HepG2 (cell line): Measurements from ENCODE around the gene AUP1. TPM values are rescaled to one million over a fixed set of nuclear protein-coding genes. Genes with fewer than 3 reads are reported as not detected.

Source experiments
- AKNA ChIP-seq: sonication (generic); formaldehyde crosslinking; IDR thresholded peaks from 2 replicates; pipeline ENCODE4 v1.4.0; 2020; ENCODE audit warnings: missing genetic modification reagents, borderline replicate concordance
- ATF7 ChIP-seq, 2 experiments: fragments of 450-650 bp in 1 of 2; sonication (generic) in 1 of 2; formaldehyde crosslinking in 1 of 2; IDR thresholded peaks; 2 replicates each; pipeline versions ENCODE4 v1.4.0 to v1.6.1; 2016 to 2020; ENCODE audit warnings: antibody characterized with exemption in 1 of 2, mild to moderate bottlenecking in 1 of 2, missing genetic modification reagents in 1 of 2
- DZIP1 ChIP-seq: sonication (generic); formaldehyde crosslinking; IDR thresholded peaks from 2 replicates; pipeline ENCODE4 v1.5.0; 2020; ENCODE audit warnings: mild to moderate bottlenecking, missing genetic modification reagents
- E2F5 ChIP-seq: sonication (generic); formaldehyde crosslinking; conservative IDR thresholded peaks from 2 replicates; pipeline ENCODE4 v1.4.0; 2020; ENCODE audit warnings: missing genetic modification reagents
- IKZF1 ChIP-seq: fragments of 450-650 bp; IDR thresholded peaks from 2 replicates; pipeline ENCODE4 v1.7.1; 2016
- KAT2B ChIP-seq: fragments of 150-350 bp; IDR thresholded peaks from 2 replicates; pipeline ENCODE4 v1.6.1; 2014; ENCODE audit warnings: low read depth, low read length, borderline replicate concordance
- MAX ChIP-seq: IDR thresholded peaks from 2 replicates; pipeline ENCODE4 v1.6.1; 2012; ENCODE audit warnings: inconsistent platforms
- MZF1 ChIP-seq: sonication (generic); formaldehyde crosslinking; IDR thresholded peaks from 2 replicates; pipeline ENCODE4 v1.8.1; 2023; ENCODE audit warnings: mild to moderate bottlenecking, missing genetic modification reagents, borderline replicate concordance
- NONO ChIP-seq, 2 experiments: fragments of 450-650 bp in 1 of 2; sonication (generic) in 1 of 2; formaldehyde crosslinking in 1 of 2; IDR thresholded peaks in 1 of 2; conservative IDR thresholded peaks in 1 of 2; 2 replicates each; pipeline versions ENCODE4 v1.6.1 to v1.8.0; 2017 to 2022; ENCODE audit warnings: mild to moderate bottlenecking in 1 of 2, missing genetic modification reagents in 1 of 2, moderate library complexity in 1 of 2
- RFX3 ChIP-seq: IDR thresholded peaks from 2 replicates; pipeline ENCODE4 v1.6.1; 2016; ENCODE audit warnings: missing biosample characterization, missing genetic modification reagents
- ZMAT3 ChIP-seq: sonication (generic); formaldehyde crosslinking; conservative IDR thresholded peaks from 2 replicates; pipeline ENCODE4 v1.7.0; 2021; ENCODE audit warnings: missing genetic modification reagents
- ZNF251 ChIP-seq: sonication (generic); formaldehyde crosslinking; IDR thresholded peaks from 2 replicates; pipeline ENCODE4 v1.9.0; 2021; ENCODE audit warnings: mild to moderate bottlenecking, missing genetic modification reagents
- ZNF570 ChIP-seq: sonication (generic); formaldehyde crosslinking; IDR thresholded peaks from 2 replicates; pipeline ENCODE4 v1.4.0; 2020; ENCODE audit warnings: mild to moderate bottlenecking, missing genetic modification reagents, borderline replicate concordance
- ZNF607 ChIP-seq: sonication (generic); formaldehyde crosslinking; IDR thresholded peaks from 2 replicates; pipeline ENCODE4 v1.5.1; 2020; ENCODE audit warnings: missing genetic modification reagents, mild to moderate bottlenecking, borderline replicate concordance
- ZNF784 ChIP-seq: sonication (generic); formaldehyde crosslinking; IDR thresholded peaks from 2 replicates; pipeline ENCODE4 v1.5.1; 2020; ENCODE audit warnings: missing genetic modification reagents, mild to moderate bottlenecking, borderline replicate concordance
- polyA plus RNA-seq, 8 experiments: library from polyadenylated mRNA; depleted of rRNA in 3 of 8; stranded (reverse) in 7 of 8; unstranded in 1 of 8; fragments of >200 nt; fragmentation: Illumina TruSeq in 4 of 8; extraction: Trizol in 4 of 8; gene quantifications; 2 replicates each; pipeline versions ENCODE4 v1.2.1 to v1.2.3, GENCODE V29; 2011 to 2016; ENCODE audit warnings: low read depth in 4 of 8, missing spikeins in 1 of 8, mixed read lengths in 1 of 8; ENCODE audit not compliant: insufficient read depth in 1 of 8
- total RNA-seq, 5 experiments: library from RNA; depleted of rRNA; stranded (reverse); fragments of >200 nt; fragmentation: Illumina TruSeq; extraction: Trizol; gene quantifications; 2 replicates each; pipeline ENCODE4 v1.2.3, GENCODE V29; 2016; ENCODE audit warnings: low read depth in 1 of 5

Gene AUP1
- total and polyA plus RNA-seq, 2 of the 13 experiments (the other 11 are each of a cell fraction or from before 2014, with no cell fraction given) = 174 to 267 TPM

GRCh38 chr2:74481961-74482800 is 47.3 kb downstream of the AUP1 start (continued):
- TF ChIP-seq AKNA (CRISPR knock-in tag) (0 out of 2 replicates have a peak, but pooled peaks have one; percentile 5), ZNF570 (CRISPR knock-in tag) (no peak; the same call in 1 of the 2 replicates), MZF1 (CRISPR knock-in tag) (no peak; the same call in 1 of the 2 replicates), DZIP1 (CRISPR knock-in tag) (no peak; the same call in 1 of the 2 replicates), ATF7 (IDR thresholded peaks at IDR 0.05) (no peak), ATF7 (CRISPR knock-in tag; IDR thresholded peaks at IDR 0.05) (peak; percentile 61), NONO (IDR thresholded peaks at IDR 0.05) (no peak), NONO (CRISPR knock-in tag; conservative IDR thresholded peaks at IDR 0.05) (no peak), ZNF607 (CRISPR knock-in tag) (0 out of 2 replicates have a peak, but pooled peaks have one; percentile 17), IKZF1 (no peak), ZNF784 (CRISPR knock-in tag) (peak; percentile 79; the same call in 1 of the 2 replicates), RFX3 (CRISPR knock-in tag) (no peak), ZNF251 (CRISPR knock-in tag) (no peak), MAX (peak; percentile 85), KAT2B (no peak), E2F5 (CRISPR knock-in tag) (no peak), ZMAT3 (CRISPR knock-in tag) (peak; percentile 55; the same call in 1 of the 2 replicates)
